HG02759 (cell line): ENCODE data around the gene HNRNPUL2.
"Not testable (repeated sequence)": the region's sequence is repeated elsewhere in the genome, so short reads cannot be mapped to it uniquely, and the experiment has no call there.

Experiments used
- ATAC-seq: cut with Tn5 transposase; IDR thresholded peaks from one replicate; pipeline ENCODE4 v1.9.1; 2021; ENCODE audit warnings: mild to moderate bottlenecking, moderate library complexity; ENCODE audit not compliant: unreplicated experiment

The HNRNPUL2 gene

DNA sequence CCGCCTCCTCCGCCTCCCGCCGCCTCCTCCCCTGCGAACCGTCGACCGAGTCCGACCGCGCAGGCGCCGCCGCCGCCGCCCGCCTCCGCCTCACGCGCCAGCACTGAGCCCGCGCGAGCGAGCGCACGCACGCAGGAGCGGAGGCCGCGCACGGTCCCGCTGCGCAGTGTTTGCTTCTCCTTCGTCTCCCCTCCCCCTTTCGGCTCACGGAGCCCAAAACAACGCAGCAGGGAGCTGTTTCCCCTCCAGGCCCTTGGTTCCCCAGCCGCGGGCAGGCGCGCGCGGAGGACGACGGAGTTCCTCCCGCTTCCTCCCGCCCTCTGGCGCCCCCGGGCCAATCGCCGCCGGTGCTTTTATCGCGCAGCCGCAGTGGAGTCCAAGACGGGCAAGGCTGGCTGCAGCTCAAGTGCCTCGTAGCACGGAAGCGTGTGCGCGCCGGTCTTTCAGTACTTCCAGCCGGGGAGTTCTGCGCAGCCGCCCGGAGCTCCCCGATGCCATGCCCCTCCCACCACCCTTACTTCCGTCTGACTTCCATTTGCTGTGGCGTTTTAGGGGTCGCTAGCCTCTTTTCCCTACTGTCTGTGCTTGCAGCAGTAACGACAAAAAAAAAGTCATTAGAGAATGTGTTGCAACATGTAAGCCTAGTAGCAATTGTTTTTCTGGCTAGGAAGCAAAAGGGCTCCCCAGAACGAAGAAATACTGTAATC, at the start of gene HNRNPUL2:
Gene HNRNPUL2, minus strand, starts transcription at position 293 of the 707 bp plus-strand sequence. CDS start 301 bp downstream, outside the sequence.
- peak; percentile 77 for ATAC-seq

DNA sequence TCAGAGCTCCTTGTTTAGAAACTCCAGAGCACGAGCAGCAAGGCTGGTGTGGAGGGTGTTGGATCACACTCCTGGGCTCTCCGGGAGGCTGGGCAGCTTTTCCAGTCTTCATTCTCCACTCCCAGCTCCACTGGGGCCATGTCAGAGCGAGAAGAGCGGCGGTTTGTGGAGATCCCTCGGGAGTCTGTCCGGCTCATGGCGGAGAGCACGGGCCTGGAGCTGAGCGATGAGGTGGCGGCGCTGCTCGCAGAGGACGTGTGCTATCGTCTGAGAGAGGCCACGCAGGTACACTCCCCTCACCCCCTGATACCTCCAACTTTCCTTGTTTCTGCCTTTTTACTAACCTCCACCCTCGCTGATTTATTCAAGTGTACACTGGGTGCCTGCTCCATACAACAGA, 48.4 kb upstream of the HNRNPUL2 start:
- no peak for ATAC-seq

DNA sequence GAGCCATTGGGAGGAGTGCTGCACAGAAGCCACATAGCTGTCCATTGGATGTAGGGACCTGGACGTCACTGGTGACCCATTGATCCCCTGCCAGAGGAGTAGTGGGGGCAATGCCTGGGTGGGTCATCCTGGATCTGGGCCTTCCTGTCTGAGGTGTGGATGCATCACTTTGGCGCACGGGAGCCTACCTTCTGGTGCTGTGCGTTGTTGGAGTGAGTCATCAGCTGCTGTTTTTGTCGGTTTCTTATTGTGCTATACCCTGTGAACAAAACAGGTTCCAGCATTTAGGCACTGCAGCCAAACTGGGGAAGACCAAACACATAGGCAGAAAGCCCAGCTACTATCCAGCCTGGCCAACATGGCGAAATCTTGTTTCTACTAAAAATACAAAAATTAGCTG, 47.1 kb upstream of the HNRNPUL2 start:
- no peak for ATAC-seq

- ATAC-seq, result peak; percentile 87
Measured at GRCh38 chr11:62771144-62772021, 44.1 kb upstream of the HNRNPUL2 start, which contains the start of gene TAF6L. Gene TAF6L (plus strand): TSS chr11:62771396. CDS start chr11:62775784, 4,388 bp downstream.

- peak; percentile 2 for ATAC-seq
Measured at GRCh38 chr11:62770778-62771143, 43.5 kb upstream of the HNRNPUL2 start.

DNA sequence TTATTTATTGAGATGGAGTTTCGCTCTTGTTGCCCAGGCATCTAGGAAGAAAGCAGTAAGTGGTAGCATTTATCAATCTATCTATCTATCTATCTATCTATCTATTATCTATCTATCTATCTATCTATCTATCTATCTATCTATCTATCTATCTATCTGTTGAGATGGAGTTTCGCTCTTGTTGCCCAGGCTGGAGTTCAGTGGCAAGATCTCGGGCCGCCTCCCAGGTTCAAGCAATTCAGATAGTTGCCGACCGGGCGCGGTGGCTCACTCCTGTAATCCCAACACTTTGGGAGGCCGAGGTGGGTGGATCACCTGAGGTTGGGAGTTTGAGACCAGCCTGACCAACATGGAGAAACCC, 33.6 kb upstream of the HNRNPUL2 start:
- ATAC-seq, result not testable (repeated sequence)

GRCh38 chr11:62757846-62758788, 30.9 kb upstream of the HNRNPUL2 start:
- ATAC-seq, result no peak

GRCh38 chr11:62755086-62755615, 27.9 kb upstream of the HNRNPUL2 start:
- no peak for ATAC-seq

- ATAC-seq, result peak; percentile 93
Measured at GRCh38 chr11:62753736-62754603, 26.7 kb upstream of the HNRNPUL2 start, which contains the start of gene ZBTB3. Gene ZBTB3 (minus strand): TSS chr11:62754160. CDS start chr11:62753664, 496 bp downstream.

- ATAC-seq, result peak; percentile 0
Measured at GRCh38 chr11:62752994-62753735, 25.9 kb upstream of the HNRNPUL2 start.

DNA sequence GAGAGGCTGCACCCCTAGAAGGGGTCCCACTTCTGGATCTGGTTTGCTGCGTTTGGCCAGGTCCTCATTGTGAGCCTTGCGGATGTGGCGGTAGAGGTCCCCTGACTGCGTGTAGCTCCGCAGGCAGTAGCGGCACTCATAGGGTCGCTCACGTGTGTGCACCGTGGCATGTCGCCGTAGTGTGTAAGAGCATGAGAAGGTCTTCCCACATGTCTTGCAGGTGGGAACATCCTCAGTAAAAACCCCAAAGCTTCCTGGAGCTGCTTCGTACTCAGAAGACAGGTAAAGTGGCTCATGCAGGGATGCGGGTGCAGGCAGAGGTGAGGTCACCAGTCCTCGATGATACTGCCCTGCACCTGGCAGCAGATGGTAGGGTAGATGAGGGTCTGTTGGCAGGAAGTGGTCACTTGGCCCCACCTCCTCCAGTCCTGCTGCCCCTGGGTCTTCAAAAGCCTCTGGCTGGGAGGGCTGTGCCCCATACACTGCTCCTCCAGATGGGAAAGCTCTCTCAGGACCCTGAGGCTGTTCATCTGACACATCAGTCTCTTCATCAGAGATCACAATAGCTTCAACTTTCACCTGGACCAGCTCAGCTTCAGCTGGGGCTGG, 25.0 kb upstream of the HNRNPUL2 start:
- no peak for ATAC-seq

DNA sequence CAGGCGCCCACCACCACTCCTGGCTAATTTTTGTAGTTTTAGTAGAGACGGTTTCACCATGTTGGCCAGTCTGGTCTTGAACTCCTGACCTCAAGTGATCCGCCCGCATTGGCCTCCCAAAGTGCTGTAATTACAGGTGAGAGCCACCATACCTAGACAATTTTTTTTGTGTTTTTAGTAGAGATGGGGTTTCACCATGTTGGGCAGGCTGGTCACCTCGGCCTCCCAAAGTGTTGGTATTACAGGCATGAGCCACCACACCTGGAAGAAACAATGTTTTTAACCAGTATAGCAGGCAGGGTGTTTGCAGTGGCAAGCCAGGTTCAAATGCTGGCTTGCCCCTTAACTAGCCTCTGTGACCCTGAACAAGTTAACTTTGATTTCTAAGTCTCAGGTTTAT, 22.7 kb upstream of the HNRNPUL2 start:
- ATAC-seq, result not testable (repeated sequence)

DNA sequence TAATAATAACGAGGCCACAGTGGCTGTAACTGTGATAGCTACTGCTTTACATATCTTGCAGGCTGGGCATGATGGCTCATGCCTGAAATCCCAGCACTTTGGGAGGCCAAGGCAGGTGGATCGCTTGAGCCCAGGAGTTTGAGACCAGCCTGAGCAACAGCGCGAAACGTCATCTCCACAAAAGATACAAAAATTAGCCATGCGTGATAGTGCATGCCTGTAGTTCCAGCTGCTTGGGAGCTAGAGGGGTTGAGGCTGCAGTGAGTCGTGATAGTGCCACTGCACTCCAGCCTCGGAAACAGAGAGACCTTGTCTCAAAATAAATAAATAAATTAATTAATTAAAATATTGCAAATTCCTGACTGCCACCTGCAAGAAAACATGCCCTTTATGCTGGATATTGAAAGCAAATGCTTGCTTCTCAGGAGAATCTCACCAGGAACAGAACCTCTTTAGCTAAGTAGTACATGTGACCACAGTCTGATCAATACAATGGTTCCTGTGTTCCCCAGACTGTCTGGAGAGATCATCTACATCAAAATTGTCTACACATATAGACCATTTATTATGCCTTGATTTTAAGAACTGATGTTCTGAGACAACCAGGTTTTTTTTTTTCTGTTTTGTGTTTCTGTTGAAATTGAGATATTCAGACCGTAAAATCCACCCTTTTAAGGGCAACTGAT, 20.4 kb upstream of the HNRNPUL2 start:
- ATAC-seq, result no peak

DNA sequence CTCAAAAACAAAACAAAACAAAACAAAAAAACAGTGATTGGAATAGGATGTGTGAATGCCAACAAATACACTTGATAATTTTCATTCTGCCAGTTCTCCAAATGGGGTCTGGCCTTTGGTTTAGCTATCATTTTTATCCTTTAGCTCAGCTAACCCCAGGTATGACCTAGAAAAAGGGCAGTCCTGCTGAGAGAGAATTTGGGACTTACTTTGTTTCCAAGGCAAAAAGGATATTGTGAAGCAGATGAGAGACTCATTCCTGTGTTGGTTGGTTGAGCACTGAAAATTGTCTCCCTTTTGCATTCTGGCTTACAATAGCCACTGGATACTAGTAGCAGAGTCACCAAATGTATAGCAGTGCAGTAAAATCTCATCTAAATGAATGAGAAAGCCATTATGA, 9.9 kb upstream of the HNRNPUL2 start:
- ATAC-seq, result no peak

DNA sequence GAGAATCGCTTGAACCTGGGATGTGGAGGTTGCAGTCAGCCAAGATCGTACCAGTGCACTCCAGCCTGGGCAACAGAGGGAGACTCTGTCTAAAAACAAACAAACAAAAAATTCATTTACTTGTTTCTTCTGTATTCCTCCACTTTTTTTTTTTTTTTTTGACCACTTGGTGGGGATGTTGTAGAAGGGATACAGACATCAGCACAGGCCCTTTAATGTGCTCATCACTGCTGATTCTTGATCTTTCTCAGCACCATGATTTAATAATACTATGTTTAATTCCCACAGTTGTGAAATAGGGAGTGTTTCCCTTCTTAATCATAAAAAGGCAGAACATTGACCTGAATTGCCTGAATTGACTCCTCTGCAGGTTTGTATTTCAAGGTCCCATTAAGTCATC, 5.6 kb upstream of the HNRNPUL2 start:
- no peak for ATAC-seq

- not testable (repeated sequence) for ATAC-seq
Measured at GRCh38 chr11:62730076-62730475, 2.8 kb upstream of the HNRNPUL2 start.

- ATAC-seq, result peak; percentile 24
Measured at GRCh38 chr11:62728171-62728988, 1.1 kb upstream of the HNRNPUL2 start, which contains the start of gene TTC9C. Gene TTC9C (plus strand): TSS chr11:62728486. CDS start chr11:62728849, 363 bp downstream.
